A673 (cell line): ENCODE data around the gene CUL4A.

Experiments
- CTCF ChIP-seq: fragments of 300-800, 200-600 bp; sonication (generic); conservative IDR thresholded peaks from 2 replicates; pipeline ENCODE4 v1.5.1; 2017; ENCODE audit warnings: low read depth, mild to moderate bottlenecking, antibody characterized with exemption, low read length, moderate library complexity, mixed read lengths
- EZH2 ChIP-seq: fragments of 200-600 bp; sonication (generic); IDR thresholded peaks from 2 replicates; pipeline ENCODE4 v1.6.1; 2017; ENCODE audit warnings: borderline replicate concordance, low read depth, mild to moderate bottlenecking, mixed read lengths, antibody characterized with exemption, low read length; ENCODE audit not compliant: poor library complexity, severe bottlenecking

- TF ChIP-seq CTCF: no peak
- no peak for TF ChIP-seq EZH2
Observed at GRCh38 chr13:113307491-113307890, 98.1 kb downstream of the CUL4A start.
